BJ (cell line): Measurements from ENCODE around the gene GRM8. TPM values are rescaled to one million over a fixed set of nuclear protein-coding genes. Genes with fewer than 3 reads are reported as not detected.

ENCODE experiments used
- CTCF ChIA-PET: fragments of 350-600 bp; formaldehyde crosslinking; extraction: SDS; loops from one replicate; lab custom pipeline; 2021; ENCODE audit warnings: antibody characterized with exemption, inconsistent platforms; lab: Yijun Ruan, JAX
- POLR2A ChIA-PET: fragments of 300-600 bp; sonication (Branson Sonifier 250); formaldehyde crosslinking; extraction: SDS; loops from one replicate; lab custom pipeline; 2021; ENCODE audit warnings: antibody characterized with exemption; lab: Charles Lee
- DNase-seq: peaks from one replicate; pipeline ENCODE4 v3.0.0-alpha.2; 2011; ENCODE audit warnings: low read depth
- H3K27me3 ChIP-seq: 2 replicates; pipeline ENCODE4 v1.6.0; 2011; ENCODE audit warnings: low read length; ENCODE audit not compliant: control insufficient read depth, insufficient read depth
- H3K36me3 ChIP-seq: 2 replicates; pipeline ENCODE4 v1.5.1; 2011; ENCODE audit warnings: low read length; ENCODE audit not compliant: control insufficient read depth, insufficient read depth
- H3K4me3 ChIP-seq: 2 replicates; pipeline ENCODE4 v1.5.1; 2011; ENCODE audit warnings: low read depth, mild to moderate bottlenecking, control low read depth, low read length
- polyA plus RNA-seq: library from polyadenylated mRNA; depleted of rRNA; stranded (reverse); fragments of >200 nt; gene quantifications from 2 replicates; pipeline ENCODE4 v1.2.3, GENCODE V29; 2011
- TF ChIP-seq, protein P1 (sequence below): IDR thresholded peaks from 2 replicates; pipeline ENCODE4 v1.5.1; 2011; ENCODE audit warnings: low read depth, mild to moderate bottlenecking, control low read depth, inconsistent platforms, low read length, moderate library complexity; ENCODE audit not compliant: insufficient read depth

GRM8 gene
- polyA plus RNA-seq, 1 experiment, result not detected

DNA sequence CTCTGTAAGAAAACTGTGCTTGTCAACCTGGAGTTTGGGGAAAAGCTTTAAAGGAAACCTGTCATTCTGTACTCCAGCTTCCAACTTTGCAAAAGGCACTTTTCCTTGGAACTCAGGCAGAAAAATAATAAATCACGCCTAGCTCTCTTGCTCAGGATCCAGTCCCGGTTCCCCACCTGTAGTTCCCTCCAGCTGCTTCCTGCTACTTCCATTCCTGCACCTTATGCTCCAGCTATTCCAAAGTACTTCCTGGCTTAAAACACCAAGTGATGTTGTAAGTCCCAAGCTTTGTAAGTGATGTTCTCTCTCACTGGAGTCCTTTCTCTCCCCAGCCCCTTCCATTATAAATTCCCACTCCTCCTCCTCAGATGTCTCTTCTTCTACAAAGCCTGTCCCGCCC is 98.6 kb downstream of the GRM8 start:
- ChIA-PET POLR2A (no interaction called here), CTCF (no interaction called here)
- TF ChIP-seq, protein P1, sequence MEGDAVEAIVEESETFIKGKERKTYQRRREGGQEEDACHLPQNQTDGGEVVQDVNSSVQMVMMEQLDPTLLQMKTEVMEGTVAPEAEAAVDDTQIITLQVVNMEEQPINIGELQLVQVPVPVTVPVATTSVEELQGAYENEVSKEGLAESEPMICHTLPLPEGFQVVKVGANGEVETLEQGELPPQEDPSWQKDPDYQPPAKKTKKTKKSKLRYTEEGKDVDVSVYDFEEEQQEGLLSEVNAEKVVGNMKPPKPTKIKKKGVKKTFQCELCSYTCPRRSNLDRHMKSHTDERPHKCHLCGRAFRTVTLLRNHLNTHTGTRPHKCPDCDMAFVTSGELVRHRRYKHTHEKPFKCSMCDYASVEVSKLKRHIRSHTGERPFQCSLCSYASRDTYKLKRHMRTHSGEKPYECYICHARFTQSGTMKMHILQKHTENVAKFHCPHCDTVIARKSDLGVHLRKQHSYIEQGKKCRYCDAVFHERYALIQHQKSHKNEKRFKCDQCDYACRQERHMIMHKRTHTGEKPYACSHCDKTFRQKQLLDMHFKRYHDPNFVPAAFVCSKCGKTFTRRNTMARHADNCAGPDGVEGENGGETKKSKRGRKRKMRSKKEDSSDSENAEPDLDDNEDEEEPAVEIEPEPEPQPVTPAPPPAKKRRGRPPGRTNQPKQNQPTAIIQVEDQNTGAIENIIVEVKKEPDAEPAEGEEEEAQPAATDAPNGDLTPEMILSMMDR, result no peak
- H3K27me3 ChIP-seq, result no peaks in the 10 kb centered on the region
- no peaks in the 10 kb centered on the region for H3K36me3 ChIP-seq
- H3K4me3 ChIP-seq, result no peak overlapping the region
- DNase-seq, result no peak

DNA sequence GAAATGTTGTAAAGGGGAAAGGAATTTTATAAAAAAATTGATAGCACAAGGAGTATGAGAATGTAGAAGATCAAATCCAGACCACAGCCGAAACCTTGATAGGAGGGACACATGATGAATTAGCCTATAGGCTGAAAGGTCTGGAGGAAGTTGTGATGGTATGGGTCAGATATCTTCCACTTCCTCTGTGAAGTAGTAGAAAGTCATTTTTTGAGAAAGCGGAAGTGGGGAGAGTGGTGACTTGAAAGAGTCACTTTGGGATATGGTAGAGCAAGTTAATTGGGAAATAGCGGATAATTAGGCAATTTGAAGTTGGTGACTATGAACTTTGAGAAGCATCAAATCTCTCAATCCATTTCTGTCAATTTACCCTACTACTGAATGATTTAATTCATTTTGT is 99.4 kb downstream of the GRM8 start:
- H3K4me3 ChIP-seq, result no peak overlapping the region
- DNase-seq, result no peak
- ChIA-PET POLR2A (no interaction called here), CTCF (no interaction called here)
- TF ChIP-seq, protein P1, result no peak
- H3K27me3 ChIP-seq, result no peaks in the 10 kb centered on the region
- H3K36me3 ChIP-seq, result no peaks in the 10 kb centered on the region

DNA sequence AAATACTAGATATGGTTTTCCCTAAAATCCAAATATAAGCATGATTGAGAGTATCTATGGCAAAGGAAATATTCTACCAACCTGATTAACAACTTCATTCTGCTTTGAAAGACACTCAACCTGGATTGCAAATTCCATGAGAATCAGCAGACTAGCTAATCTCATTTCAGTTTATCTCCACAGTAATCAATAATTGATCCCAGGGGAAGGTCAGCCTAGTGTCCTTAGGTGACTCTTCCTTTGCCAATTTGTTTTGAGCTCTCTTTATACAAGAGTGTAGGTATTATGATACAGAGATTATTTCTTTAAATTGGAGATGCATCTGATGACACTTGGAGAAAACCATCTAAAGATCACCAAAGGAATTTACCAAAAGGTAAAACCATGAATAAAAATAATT is 100.3 kb downstream of the GRM8 start:
- POLR2A ChIA-PET, result no interaction called here
- no peak overlapping the region for H3K4me3 ChIP-seq
- CTCF ChIA-PET, result no interaction called here
- no peaks in the 10 kb centered on the region for H3K27me3 ChIP-seq
- H3K36me3 ChIP-seq, result no peaks in the 10 kb centered on the region
- TF ChIP-seq, protein P1, result no peak
- no peak for DNase-seq

DNA sequence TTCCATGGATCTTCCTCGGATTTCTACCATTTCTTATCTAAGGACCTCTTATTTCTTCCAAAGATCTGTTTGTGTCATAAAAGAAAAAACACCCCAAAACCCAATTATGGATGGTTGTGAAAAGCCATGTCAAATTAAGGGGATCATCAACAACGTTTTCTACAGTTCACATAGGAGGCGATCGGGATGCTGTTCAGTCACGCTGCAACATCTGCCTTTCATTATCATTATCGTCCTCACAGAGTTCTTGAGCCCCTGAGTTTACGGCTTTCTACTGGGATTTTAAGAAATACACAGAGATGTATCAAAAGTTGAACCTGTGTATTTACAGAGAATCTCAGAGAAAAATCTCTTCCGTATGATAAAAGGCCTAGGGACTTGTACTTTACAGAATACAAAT is 101.4 kb downstream of the GRM8 start:
- H3K36me3 ChIP-seq, result no peaks in the 10 kb centered on the region
- H3K27me3 ChIP-seq, result no peaks in the 10 kb centered on the region
- TF ChIP-seq, protein P1, result no peak
- CTCF ChIA-PET, result no interaction called here
- POLR2A ChIA-PET, result no interaction called here
- DNase-seq, result no peak
- no peak overlapping the region for H3K4me3 ChIP-seq

DNA sequence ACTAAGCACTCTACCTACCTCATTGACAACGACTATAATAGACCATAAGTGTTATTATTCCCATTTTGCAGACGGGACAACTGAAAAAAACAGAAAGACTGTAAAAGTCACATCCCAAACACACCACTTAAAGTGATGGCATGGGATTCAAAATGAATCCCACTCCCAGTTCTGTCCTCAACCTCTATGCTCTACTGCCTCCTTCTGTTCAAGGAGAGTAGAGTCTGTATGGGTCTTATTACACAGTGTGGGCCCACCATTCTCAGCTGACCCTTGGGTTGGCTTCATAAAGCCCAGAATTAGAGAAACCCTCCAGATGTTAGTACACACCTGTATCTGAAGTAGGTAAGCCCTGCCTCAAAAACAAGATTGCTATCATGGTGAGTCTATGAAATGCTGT is 102.2 kb downstream of the GRM8 start:
- no peak for DNase-seq
- ChIA-PET CTCF (no interaction called here), POLR2A (no interaction called here)
- H3K27me3 ChIP-seq, result no peaks in the 10 kb centered on the region
- H3K36me3 ChIP-seq, result no peaks in the 10 kb centered on the region
- TF ChIP-seq, protein P1, result no peak
- H3K4me3 ChIP-seq, result no peak overlapping the region
